DLD1 (cell line): ENCODE results near the gene LYSMD4.
"Not testable (repeated sequence)": the region's sequence is repeated elsewhere in the genome, so short reads cannot be mapped to it uniquely, and the experiment has no call there.

Source experiments
- in situ Hi-C: cut with HindIII; loops from 2 replicates; pipeline ENCODE4 v1.10.0; 2017; ENCODE audit warnings: low sequenced_read_pairs

The LYSMD4 gene

GRCh38 chr15:99733268-99734039 is at the start of gene LYSMD4:
Gene LYSMD4 (minus strand): TSS chr15:99733437. CDS start chr15:99731999, 1,438 bp downstream.
- in situ Hi-C loops, result no loop called here

GRCh38 chr15:99782029-99782428 is 48.8 kb upstream of the LYSMD4 start:
- in situ Hi-C loops, result not testable (repeated sequence)

- in situ Hi-C loops, result no loop called here
Observed at GRCh38 chr15:99777144-99777543, 43.9 kb upstream of the LYSMD4 start.

- in situ Hi-C loops, result no loop called here
Observed at GRCh38 chr15:99764522-99764921, 31.3 kb upstream of the LYSMD4 start.

- in situ Hi-C loops, result no loop called here
Observed at GRCh38 chr15:99763827-99764226, 30.6 kb upstream of the LYSMD4 start.

GRCh38 chr15:99762288-99762687 is 29.1 kb upstream of the LYSMD4 start:
- in situ Hi-C loops, result no loop called here

GRCh38 chr15:99755692-99756409 is 22.6 kb upstream of the LYSMD4 start:
- in situ Hi-C loops, result no loop called here

GRCh38 chr15:99753066-99753465 is 19.8 kb upstream of the LYSMD4 start:
- in situ Hi-C loops, result no loop called here

- in situ Hi-C loops, result no loop called here
Observed at GRCh38 chr15:99752556-99752955, 19.3 kb upstream of the LYSMD4 start.

GRCh38 chr15:99750326-99750725 is 17.1 kb upstream of the LYSMD4 start:
- in situ Hi-C loops, result not testable (repeated sequence)

GRCh38 chr15:99749386-99749785 is 16.1 kb upstream of the LYSMD4 start:
- in situ Hi-C loops, result no loop called here

GRCh38 chr15:99745370-99746086 is 12.3 kb upstream of the LYSMD4 start:
- in situ Hi-C loops, result no loop called here

- in situ Hi-C loops, result no loop called here
Observed at GRCh38 chr15:99744142-99744541, 10.9 kb upstream of the LYSMD4 start.

GRCh38 chr15:99741835-99742234 is 8.6 kb upstream of the LYSMD4 start:
- in situ Hi-C loops, result no loop called here

- in situ Hi-C loops, result no loop called here
Observed at GRCh38 chr15:99738021-99738847, 5.0 kb upstream of the LYSMD4 start.

GRCh38 chr15:99736702-99737101 is 3.5 kb upstream of the LYSMD4 start:
- in situ Hi-C loops, result no loop called here

GRCh38 chr15:99735868-99736267 is 2.6 kb upstream of the LYSMD4 start:
- in situ Hi-C loops, result no loop called here

- in situ Hi-C loops, result no loop called here
Observed at GRCh38 chr15:99734575-99734974, 1.3 kb upstream of the LYSMD4 start.

- in situ Hi-C loops, result not testable (repeated sequence)
Observed at GRCh38 chr15:99734040-99734291, 729 bp upstream of the LYSMD4 start.

- in situ Hi-C loops, result no loop called here
Observed at GRCh38 chr15:99732751-99733267, 428 bp downstream of the LYSMD4 start.
